ENCODE results near the gene GLIS1. TPM values are rescaled to one million over a fixed set of nuclear protein-coding genes. Genes with fewer than 3 reads are reported as not detected.

The GLIS1 gene
- total RNA-seq, 2 donors from 2014 or later, result 2.6 TPM; not detected in 1

DNA sequence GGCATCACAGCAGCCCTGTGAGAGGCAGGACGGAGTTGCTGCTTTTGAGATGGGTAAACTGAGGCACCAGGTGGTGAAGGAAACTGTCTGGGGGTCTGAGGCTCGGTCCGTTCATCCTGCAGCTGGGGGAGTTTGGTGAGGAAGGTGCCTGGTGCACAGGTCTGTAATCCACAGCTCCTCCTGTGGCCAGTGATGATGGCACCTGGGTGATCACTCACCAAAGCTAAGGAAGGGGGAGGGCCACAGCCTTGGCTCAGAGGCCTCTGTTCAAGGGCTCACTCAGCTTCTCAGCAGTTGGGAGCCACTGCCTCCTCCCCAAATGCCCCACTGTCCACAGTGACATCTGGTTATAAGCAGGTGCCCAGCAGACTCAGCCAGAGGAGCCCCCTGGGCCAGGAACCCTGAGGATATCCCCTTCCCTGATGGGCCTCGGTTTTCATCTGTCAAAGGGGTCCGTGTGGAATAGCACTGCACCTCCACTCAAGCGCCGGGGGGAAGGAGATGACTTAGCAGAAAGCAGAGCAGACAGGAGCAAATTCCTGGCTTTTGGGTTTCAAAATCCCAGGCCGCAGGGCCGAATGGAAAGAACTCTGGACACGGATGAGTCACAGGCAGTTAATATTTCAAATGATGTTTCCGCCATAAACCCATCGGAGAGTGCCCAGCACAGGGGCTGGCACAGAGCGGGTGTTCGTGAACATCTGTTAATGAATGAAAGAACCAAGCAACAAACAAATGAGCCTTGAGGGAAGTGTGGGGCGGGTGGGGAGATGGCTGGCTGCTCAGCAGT is 197.0 kb downstream of the GLIS1 start:
- no peaks in the 10 kb centered on the region for H3K4me1 ChIP-seq (ENCODE audit: control insufficient read depth in 1 of 2, low read depth in 2 of 2)
- ATAC-seq (ENCODE audit: insufficient number of reproducible peaks, low FRiP score, low read depth), result no peak
- H3K27ac ChIP-seq, result no peak overlapping the region
- no peak for DNase-seq (ENCODE audit: low spot score)
- no peaks in the 10 kb centered on the region for H3K27me3 ChIP-seq (replicated peaks; ENCODE audit: insufficient read depth)
- TF ChIP-seq, protein P1, sequence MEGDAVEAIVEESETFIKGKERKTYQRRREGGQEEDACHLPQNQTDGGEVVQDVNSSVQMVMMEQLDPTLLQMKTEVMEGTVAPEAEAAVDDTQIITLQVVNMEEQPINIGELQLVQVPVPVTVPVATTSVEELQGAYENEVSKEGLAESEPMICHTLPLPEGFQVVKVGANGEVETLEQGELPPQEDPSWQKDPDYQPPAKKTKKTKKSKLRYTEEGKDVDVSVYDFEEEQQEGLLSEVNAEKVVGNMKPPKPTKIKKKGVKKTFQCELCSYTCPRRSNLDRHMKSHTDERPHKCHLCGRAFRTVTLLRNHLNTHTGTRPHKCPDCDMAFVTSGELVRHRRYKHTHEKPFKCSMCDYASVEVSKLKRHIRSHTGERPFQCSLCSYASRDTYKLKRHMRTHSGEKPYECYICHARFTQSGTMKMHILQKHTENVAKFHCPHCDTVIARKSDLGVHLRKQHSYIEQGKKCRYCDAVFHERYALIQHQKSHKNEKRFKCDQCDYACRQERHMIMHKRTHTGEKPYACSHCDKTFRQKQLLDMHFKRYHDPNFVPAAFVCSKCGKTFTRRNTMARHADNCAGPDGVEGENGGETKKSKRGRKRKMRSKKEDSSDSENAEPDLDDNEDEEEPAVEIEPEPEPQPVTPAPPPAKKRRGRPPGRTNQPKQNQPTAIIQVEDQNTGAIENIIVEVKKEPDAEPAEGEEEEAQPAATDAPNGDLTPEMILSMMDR (IDR thresholded peaks at IDR 0.05), result no peak
- no peaks in the 10 kb centered on the region for H3K9me3 ChIP-seq
- H3K4me3 ChIP-seq, result no peak overlapping the region
- H3K36me3 ChIP-seq, result no peaks in the 10 kb centered on the region

DNA sequence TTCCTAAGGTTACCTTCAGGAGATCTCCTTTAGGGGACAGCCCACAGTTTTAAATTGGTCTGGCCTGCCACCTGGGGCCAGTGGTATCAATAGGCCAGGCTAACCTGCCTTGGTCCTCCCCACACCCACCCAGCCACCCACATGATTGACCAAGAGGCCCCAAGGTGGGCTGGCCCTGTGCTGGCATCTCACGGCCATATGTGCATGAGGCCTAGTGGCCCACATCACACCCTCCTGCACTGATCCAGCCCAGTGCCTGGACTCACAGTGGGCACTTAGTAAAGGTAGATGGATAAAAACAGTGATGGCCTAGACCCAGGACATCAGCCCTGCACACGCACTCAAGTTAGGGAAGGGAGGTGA is 197.7 kb downstream of the GLIS1 start:
- Histone ChIP-seq H3K27me3 (replicated peaks; ENCODE audit: insufficient read depth) (no peaks in the 10 kb centered on the region), H3K4me3 (no peak overlapping the region), H3K27ac (no peak overlapping the region), H3K9me3 (no peaks in the 10 kb centered on the region), H3K36me3 (no peaks in the 10 kb centered on the region), H3K4me1 (ENCODE audit: control insufficient read depth in 1 of 2, low read depth in 2 of 2) (no peaks in the 10 kb centered on the region)
- TF ChIP-seq, protein P1 (IDR thresholded peaks at IDR 0.05), result no peak
- ATAC-seq (ENCODE audit: insufficient number of reproducible peaks, low FRiP score, low read depth) (no peak), DNase-seq (ENCODE audit: low spot score) (no peak)

DNA sequence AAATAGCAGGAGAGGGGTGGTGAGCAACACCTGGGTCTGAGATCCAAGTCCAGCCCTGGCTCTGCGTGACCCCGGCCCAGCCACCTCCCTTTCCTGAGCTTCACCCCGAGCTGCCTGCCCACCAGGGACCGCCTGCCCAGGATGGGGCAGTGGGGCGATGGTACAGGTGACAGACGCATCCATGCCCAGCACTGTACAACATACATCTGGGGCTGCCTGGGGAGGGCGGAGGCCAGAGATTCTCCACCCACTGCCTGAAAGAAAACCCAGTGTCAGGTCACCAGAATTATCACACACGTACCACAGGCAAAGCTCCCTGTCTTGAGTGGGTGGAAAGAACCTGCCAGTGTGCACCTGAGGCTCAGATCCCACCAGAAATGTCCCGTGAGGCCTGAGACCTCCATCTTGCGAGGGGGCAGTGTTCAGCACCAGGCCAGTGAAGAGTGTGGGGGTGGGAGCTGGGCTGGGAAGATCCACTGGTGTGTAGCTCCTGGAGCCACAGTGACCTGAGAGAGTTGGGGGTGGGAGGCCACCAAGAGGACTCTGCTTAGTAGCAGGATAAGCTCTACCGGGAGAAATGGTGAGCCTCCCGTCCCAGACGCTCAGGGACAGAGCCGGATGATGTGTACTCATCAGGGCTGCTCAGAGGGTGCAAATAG is 198.2 kb downstream of the GLIS1 start:
- Histone ChIP-seq H3K9me3 (no peaks in the 10 kb centered on the region), H3K4me3 (no peak overlapping the region), H3K4me1 (ENCODE audit: control insufficient read depth in 1 of 2, low read depth in 2 of 2) (no peaks in the 10 kb centered on the region), H3K36me3 (no peaks in the 10 kb centered on the region), H3K27ac (no peak overlapping the region), H3K27me3 (replicated peaks; ENCODE audit: insufficient read depth) (no peaks in the 10 kb centered on the region)
- ATAC-seq (ENCODE audit: insufficient number of reproducible peaks, low FRiP score, low read depth), result no peak
- DNase-seq (ENCODE audit: low spot score), result no peak
- TF ChIP-seq, protein P1 (IDR thresholded peaks at IDR 0.05), result no peak

DNA sequence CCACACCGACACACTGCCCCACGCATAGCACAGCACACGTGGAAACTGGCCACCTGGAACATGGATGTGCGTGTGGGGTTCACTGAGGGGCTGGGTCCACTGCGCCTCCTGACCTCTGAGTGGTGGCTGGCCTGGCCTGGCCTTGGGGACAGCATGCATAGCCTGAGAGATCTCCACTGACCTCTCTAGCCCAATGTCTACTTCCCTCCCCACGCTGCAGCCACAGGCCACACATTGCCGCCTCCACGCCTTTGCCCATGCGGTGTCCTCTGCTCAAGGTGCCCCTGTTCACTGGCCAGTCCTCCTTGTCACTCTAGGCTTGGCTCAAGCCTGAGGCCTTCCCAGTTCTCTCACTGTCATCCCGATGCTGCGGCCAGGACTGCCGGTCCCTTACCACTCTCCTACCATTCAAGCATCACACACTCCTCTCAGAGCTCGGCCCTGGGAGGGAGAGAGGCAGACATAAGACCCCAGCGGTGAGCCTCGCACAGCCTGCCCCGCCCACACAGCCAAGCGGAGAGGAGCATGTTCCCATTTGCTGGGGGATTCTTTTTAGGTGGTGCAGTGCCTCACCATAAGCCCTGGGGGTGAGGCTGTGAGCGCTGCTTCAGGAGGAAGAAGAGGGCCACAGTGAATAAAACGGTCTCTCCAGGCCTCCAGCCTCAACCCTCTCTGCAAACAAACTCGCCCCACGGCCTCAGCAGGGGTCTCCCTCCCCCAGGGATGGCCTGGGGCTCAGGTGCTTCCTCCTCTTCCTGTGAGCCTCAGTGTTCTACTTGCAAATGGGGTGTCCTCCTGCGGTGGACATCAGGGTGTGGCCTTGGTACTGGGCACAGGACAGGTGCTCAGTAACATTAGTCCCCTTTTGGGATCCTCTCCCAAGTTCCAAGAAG is 199.0 kb downstream of the GLIS1 start:
- H3K4me3 ChIP-seq, result no peak overlapping the region
- H3K4me1 ChIP-seq (ENCODE audit: control insufficient read depth in 1 of 2, low read depth in 2 of 2), result no peaks in the 10 kb centered on the region
- ATAC-seq (ENCODE audit: insufficient number of reproducible peaks, low FRiP score, low read depth) (no peak), DNase-seq (ENCODE audit: low spot score) (no peak)
- H3K27ac ChIP-seq, result no peak overlapping the region
- H3K36me3 ChIP-seq, result no peaks in the 10 kb centered on the region
- no peaks in the 10 kb centered on the region for H3K27me3 ChIP-seq (replicated peaks; ENCODE audit: insufficient read depth)
- TF ChIP-seq, protein P1 (IDR thresholded peaks at IDR 0.05), result no peak
- H3K9me3 ChIP-seq, result no peaks in the 10 kb centered on the region

DNA sequence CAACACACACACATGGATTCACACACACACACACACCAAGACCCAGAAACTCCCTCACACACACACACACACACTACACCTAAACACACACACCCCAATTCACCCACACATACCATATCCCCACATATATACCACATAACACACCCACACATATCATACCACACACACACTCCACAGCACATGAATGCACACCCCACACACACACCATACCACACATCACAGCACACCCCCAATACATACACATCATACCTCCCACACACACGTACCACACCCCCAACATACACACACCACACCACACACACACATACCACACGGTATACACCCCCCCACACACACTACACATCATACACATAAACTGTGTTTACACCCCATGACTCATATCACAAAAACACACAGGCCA is 199.7 kb downstream of the GLIS1 start:
- no peak overlapping the region for H3K4me3 ChIP-seq
- TF ChIP-seq, protein P1 (IDR thresholded peaks at IDR 0.05), result no peak
- H3K4me1 ChIP-seq (ENCODE audit: control insufficient read depth in 1 of 2, low read depth in 2 of 2), result no peaks in the 10 kb centered on the region
- ATAC-seq (ENCODE audit: insufficient number of reproducible peaks, low FRiP score, low read depth) (no peak), DNase-seq (ENCODE audit: low spot score) (no peak)
- H3K36me3 ChIP-seq, result no peaks in the 10 kb centered on the region
- no peaks in the 10 kb centered on the region for H3K27me3 ChIP-seq (replicated peaks; ENCODE audit: insufficient read depth)
- no peaks in the 10 kb centered on the region for H3K9me3 ChIP-seq
- H3K27ac ChIP-seq, result no peak overlapping the region

Data from thoracic aorta (tissue), 2 donors.